Neutrophil (primary cell): ENCODE results near the gene RABGAP1L.
"Not testable (repeated sequence)": the region's sequence is repeated elsewhere in the genome, so short reads cannot be mapped to it uniquely, and the experiment has no call there.

Experiments
- H3K27ac ChIP-seq: fragments of 200-600 bp; sonication (generic); 2 replicates; pipeline ENCODE4 v1.5.1; 2016; ENCODE audit warnings: mild to moderate bottlenecking, moderate library complexity
- H3K27me3 ChIP-seq: fragments of 200-600 bp; sonication (generic); 2 replicates; pipeline ENCODE4 v1.6.0; 2016; ENCODE audit warnings: mild to moderate bottlenecking
- H3K36me3 ChIP-seq: fragments of 200-600 bp; sonication (generic); 2 replicates; pipeline ENCODE4 v1.5.1; 2017
- H3K4me1 ChIP-seq, 2 experiments: fragments of 200-600 bp in 1 of 2; sonication (generic) in 1 of 2; 1 replicate in 1 of 2; 2 replicates in 1 of 2; pipeline versions ENCODE4 v1.5.1 to v1.6.1; 2013 to 2016; ENCODE audit warnings: low read depth in 1 of 2, low read length in 1 of 2, mild to moderate bottlenecking in 1 of 2, moderate library complexity in 1 of 2; ENCODE audit not compliant: control insufficient read depth in 1 of 2, insufficient read depth in 1 of 2
- H3K4me3 ChIP-seq, 2 experiments: fragments of 200-600 bp in 1 of 2; sonication (generic) in 1 of 2; 1 replicate in 1 of 2; 2 replicates in 1 of 2; pipeline ENCODE4 v1.5.1; 2013 to 2016; ENCODE audit warnings: low read depth in 1 of 2, low read length in 1 of 2, mild to moderate bottlenecking in 1 of 2, moderate library complexity in 1 of 2
- H3K9me3 ChIP-seq: fragments of 200-600 bp; sonication (generic); 2 replicates; pipeline ENCODE4 v1.5.1; 2016
- TF ChIP-seq, protein P1 (sequence below): fragments of 200-600 bp; sonication (generic); IDR thresholded peaks from 2 replicates; pipeline ENCODE4 v1.5.1; 2016; ENCODE audit warnings: antibody characterized with exemption

RABGAP1L gene

DNA sequence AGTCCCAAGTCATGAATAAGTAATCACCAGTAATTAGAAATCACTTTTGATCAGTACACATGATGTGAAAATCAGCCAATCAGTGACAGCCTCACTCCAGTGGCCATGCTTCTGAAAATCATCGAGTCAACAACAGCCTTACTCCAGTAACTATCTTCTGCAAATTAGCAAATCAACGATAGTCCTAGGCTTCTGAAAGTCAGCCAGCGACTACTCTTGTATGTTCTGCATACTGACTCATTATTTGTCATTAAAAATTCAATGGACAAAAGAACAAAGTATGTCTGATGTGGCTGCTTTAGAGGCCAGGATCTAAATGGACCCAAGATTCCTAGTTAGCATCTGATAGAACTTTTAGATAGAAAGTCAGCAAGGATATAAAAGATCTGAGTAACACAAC is 391.0 kb downstream of the RABGAP1L start:
- Histone ChIP-seq H3K4me1 (no peaks in the 10 kb centered on the region), H3K27ac (no peak overlapping the region), H3K4me3 (no peak overlapping the region), H3K9me3 (no peaks in the 10 kb centered on the region), H3K27me3 (no peaks in the 10 kb centered on the region), H3K36me3 (no peaks in the 10 kb centered on the region)
- TF ChIP-seq, protein P1, sequence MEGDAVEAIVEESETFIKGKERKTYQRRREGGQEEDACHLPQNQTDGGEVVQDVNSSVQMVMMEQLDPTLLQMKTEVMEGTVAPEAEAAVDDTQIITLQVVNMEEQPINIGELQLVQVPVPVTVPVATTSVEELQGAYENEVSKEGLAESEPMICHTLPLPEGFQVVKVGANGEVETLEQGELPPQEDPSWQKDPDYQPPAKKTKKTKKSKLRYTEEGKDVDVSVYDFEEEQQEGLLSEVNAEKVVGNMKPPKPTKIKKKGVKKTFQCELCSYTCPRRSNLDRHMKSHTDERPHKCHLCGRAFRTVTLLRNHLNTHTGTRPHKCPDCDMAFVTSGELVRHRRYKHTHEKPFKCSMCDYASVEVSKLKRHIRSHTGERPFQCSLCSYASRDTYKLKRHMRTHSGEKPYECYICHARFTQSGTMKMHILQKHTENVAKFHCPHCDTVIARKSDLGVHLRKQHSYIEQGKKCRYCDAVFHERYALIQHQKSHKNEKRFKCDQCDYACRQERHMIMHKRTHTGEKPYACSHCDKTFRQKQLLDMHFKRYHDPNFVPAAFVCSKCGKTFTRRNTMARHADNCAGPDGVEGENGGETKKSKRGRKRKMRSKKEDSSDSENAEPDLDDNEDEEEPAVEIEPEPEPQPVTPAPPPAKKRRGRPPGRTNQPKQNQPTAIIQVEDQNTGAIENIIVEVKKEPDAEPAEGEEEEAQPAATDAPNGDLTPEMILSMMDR: no peak

DNA sequence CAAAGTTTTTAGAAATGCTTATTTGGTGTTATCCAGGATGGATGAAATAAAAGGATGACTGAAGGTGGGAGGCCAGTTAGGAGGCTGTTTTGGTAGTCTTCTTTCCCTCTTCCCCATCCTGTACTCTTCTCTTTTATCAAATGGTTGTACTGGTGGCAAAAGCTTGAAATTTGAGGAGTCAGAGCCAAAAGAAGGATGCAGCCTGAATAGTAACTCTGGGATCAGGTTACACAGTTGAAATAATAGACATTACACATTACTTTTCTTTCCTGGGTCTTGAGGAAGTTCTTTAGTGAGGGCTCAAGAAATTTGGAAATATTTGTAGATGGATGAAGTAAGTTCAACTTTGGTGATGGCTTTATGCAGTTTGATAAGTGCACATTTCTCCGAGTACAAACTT is 397.1 kb downstream of the RABGAP1L start:
- no peaks in the 10 kb centered on the region for H3K9me3 ChIP-seq
- H3K36me3 ChIP-seq: no peaks in the 10 kb centered on the region
- H3K4me3 ChIP-seq: no peak overlapping the region
- TF ChIP-seq, protein P1: no peak
- no peaks in the 10 kb centered on the region for H3K4me1 ChIP-seq
- no peaks in the 10 kb centered on the region for H3K27me3 ChIP-seq
- H3K27ac ChIP-seq: no peak overlapping the region

DNA sequence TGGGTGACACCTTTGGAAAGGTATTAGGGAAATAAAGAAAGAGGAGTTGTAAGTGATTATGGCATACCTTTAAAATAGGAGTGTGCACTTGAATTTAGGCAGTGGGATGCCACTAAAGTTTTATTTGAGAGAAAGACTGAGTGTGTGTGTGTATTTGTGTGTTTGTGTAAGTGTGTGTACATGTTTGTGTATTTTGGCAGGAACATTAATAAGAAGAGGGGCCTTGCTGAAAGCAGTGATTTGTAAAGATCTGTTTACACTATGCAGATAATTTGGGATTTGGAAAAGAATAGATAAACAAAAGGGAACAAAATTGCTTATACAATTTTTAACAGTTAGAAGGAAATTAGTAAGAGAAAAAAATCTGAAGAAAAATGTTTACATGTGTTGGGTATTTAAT is 409.2 kb downstream of the RABGAP1L start:
- Histone ChIP-seq H3K36me3 (no peaks in the 10 kb centered on the region), H3K4me1 (no peaks in the 10 kb centered on the region), H3K4me3 (no peak overlapping the region), H3K9me3 (no peaks in the 10 kb centered on the region), H3K27ac (no peak overlapping the region), H3K27me3 (no peaks in the 10 kb centered on the region)
- TF ChIP-seq, protein P1: no peak

DNA sequence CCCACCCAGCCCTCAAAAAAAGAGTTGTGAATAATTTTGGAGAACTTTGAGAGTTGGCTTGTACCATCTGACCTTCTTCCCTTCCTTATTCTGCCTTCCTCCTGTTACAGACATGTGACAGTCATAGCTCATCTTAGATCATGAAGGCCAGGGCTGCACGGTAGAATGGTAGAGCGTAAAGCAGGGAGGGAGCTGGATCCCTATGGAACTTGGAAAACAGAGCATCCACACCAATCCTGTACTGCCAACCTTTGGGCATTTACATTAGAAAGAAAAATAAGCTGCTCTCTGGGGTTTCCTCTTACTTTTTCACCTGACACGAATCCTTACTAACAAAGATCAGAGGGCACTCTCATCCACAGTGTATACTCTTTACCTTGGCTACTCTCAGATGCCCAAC is 409.9 kb downstream of the RABGAP1L start:
- Histone ChIP-seq H3K4me1 (no peaks in the 10 kb centered on the region), H3K9me3 (no peaks in the 10 kb centered on the region), H3K27ac (no peak overlapping the region), H3K36me3 (no peaks in the 10 kb centered on the region), H3K27me3 (no peaks in the 10 kb centered on the region), H3K4me3 (no peak overlapping the region)
- TF ChIP-seq, protein P1: no peak

DNA sequence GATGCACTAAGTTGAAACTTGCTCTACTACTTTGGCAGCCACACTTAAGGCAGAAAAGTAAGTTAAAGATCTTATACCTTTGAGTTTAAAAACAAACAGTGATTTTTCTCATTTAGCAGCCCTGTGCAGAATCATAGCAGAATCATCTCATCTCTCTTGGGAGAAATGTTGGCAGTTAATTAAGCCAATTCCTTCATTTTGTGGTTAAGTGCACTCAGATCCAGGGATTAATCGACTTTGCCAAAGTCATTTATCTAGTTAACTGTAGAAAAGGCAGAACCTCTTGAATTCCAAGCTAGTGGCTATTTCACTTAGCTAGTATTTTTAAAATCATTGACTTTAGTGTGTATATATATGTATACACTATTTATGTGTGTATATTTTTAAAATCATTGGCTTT is 413.5 kb downstream of the RABGAP1L start:
- Histone ChIP-seq H3K27ac (no peak overlapping the region), H3K36me3 (no peaks in the 10 kb centered on the region), H3K27me3 (no peaks in the 10 kb centered on the region), H3K9me3 (peaks cover 25% of the 10 kb centered on the region), H3K4me3 (no peak overlapping the region), H3K4me1 (no peaks in the 10 kb centered on the region)
- TF ChIP-seq, protein P1: no peak

DNA sequence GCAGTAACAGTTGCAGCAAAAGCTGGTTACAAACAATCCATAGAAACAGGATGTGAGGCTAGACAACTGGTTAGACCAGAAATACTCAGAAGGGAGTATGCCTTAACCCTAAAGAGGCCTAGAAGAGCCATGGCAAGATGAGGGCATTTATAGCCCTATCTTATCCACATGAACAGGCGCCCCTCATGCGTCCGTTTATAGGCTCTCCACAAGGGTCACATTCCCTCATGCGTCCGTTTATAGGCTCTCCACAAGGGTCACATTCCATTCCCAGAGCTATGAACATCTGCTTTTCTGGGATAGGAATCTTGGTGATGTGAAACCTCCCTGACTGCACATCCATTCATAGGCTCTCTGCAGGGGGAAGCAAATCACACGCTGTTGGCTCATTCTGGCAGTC is 416.8 kb downstream of the RABGAP1L start:
- H3K36me3 ChIP-seq, H3K4me3 ChIP-seq, H3K27ac ChIP-seq, H3K27me3 ChIP-seq, H3K4me1 ChIP-seq: not testable (repeated sequence)
- H3K9me3 ChIP-seq: peaks cover 26% of the 10 kb centered on the region
